ENCODE results near the gene ARHGAP44.

The ARHGAP44 gene

GRCh38 chr17:12996357-12996756 lies 207.1 kb downstream of the ARHGAP44 start:
- H3K4me1 ChIP-seq (ENCODE audit: control insufficient read depth, insufficient read depth, low read length): no peaks in the 10 kb centered on the region
- ChIA-PET CTCF (no interaction called here), POLR2A (interaction anchor here (1.3 kb wide), 1 partner anchor 8 kb away, joined by 4 read pairs; no protein-coding TSS in a partner anchor)
- TF ChIP-seq ZNF114 (tag by site-specific recombination; IDR thresholded peaks at IDR 0.05): no peak
- H3K9me3 ChIP-seq (ENCODE audit: control insufficient read depth, insufficient read depth, low read depth, low read length): no peaks in the 10 kb centered on the region
- peaks cover 11 to 98% of the 10 kb centered on the region in 2 experiments for H3K36me3 ChIP-seq (ENCODE audit: control insufficient read depth in 2 of 2, insufficient read depth in 1 of 2, low read length in 2 of 2)
- H3K4me3 ChIP-seq (ENCODE audit: low read depth, low read length): no peak overlapping the region
- no peak overlapping the region for H3K27ac ChIP-seq (ENCODE audit: extremely low read depth, low read depth, low read length)

- Histone ChIP-seq H3K4me3 (ENCODE audit: low read depth, low read length) (no peak overlapping the region), H3K9me3 (ENCODE audit: control insufficient read depth, insufficient read depth, low read depth, low read length) (no peaks in the 10 kb centered on the region), H3K27ac (ENCODE audit: extremely low read depth, low read depth, low read length) (no peak overlapping the region), H3K4me1 (ENCODE audit: control insufficient read depth, insufficient read depth, low read length) (no peaks in the 10 kb centered on the region), H3K36me3 (ENCODE audit: control insufficient read depth in 2 of 2, insufficient read depth in 1 of 2, low read length in 2 of 2) (peaks cover 17 to 98% of the 10 kb centered on the region in 2 experiments)
- CTCF ChIA-PET: no interaction called here
- TF ChIP-seq ZNF354C (tag by site-specific recombination; IDR thresholded peaks at IDR 0.05; ENCODE audit: borderline replicate concordance, low read depth) (no peak), ZNF692 (tag by site-specific recombination; IDR thresholded peaks at IDR 0.05) (no peak), ZNF654 (tag by site-specific recombination; IDR thresholded peaks at IDR 0.05; ENCODE audit: low read depth) (no peak), ZEB2 (tag by site-specific recombination; IDR thresholded peaks at IDR 0.05) (no peak), ZNF558 (tag by site-specific recombination; IDR thresholded peaks at IDR 0.05) (no peak), TRIM28 (IDR thresholded peaks at IDR 0.05; ENCODE audit: borderline replicate concordance, low read length) (no peak), ZNF544 (tag by site-specific recombination; IDR thresholded peaks at IDR 0.05) (no peak), ZNF704 (tag by site-specific recombination; IDR thresholded peaks at IDR 0.05) (no peak)
- POLR2A ChIA-PET: interaction anchor here (0.7 to 1.3 kb wide), 3 partner anchors 8 to 21 kb away, joined by 3 to 4 read pairs (median 3); partner anchors contain the start of gene ELAC2
Measured at GRCh38 chr17:12996941-12997340, 207.6 kb downstream of the ARHGAP44 start.

GRCh38 chr17:12998461-12998860 lies 209.2 kb downstream of the ARHGAP44 start:
- ChIA-PET POLR2A (no interaction called here), CTCF (interaction anchor here (1.7 kb wide), 1 partner anchor 656 kb away, joined by 7 read pairs; no protein-coding TSS in a partner anchor)
- H3K4me1 ChIP-seq (ENCODE audit: control insufficient read depth, insufficient read depth, low read length): peaks cover 2% of the 10 kb centered on the region; the same call in 1 of the 2 replicates
- H3K9me3 ChIP-seq (ENCODE audit: control insufficient read depth, insufficient read depth, low read depth, low read length): no peaks in the 10 kb centered on the region
- H3K4me3 ChIP-seq (ENCODE audit: low read depth, low read length): no peak overlapping the region
- peaks cover 26 to 98% of the 10 kb centered on the region in 2 experiments for H3K36me3 ChIP-seq (ENCODE audit: control insufficient read depth in 2 of 2, insufficient read depth in 1 of 2, low read length in 2 of 2)
- no peak overlapping the region for H3K27ac ChIP-seq (ENCODE audit: extremely low read depth, low read depth, low read length)
- no peak for TF ChIP-seq ZBTB11 (tag by site-specific recombination; conservative IDR thresholded peaks at IDR 0.05; ENCODE audit: low read depth)
- no peak for TF ChIP-seq HOXD13 (CRISPR knock-in tag; IDR thresholded peaks at IDR 0.05; ENCODE audit: borderline replicate concordance)
- no peak for TF ChIP-seq ZNF132 (tag by site-specific recombination; IDR thresholded peaks at IDR 0.05; ENCODE audit: borderline replicate concordance)
- TF ChIP-seq REST (tag by site-specific recombination; IDR thresholded peaks at IDR 0.05): no peak
- no peak for TF ChIP-seq ZNF701 (tag by site-specific recombination; IDR thresholded peaks at IDR 0.05)
- TF ChIP-seq ZNF473 (tag by site-specific recombination; IDR thresholded peaks at IDR 0.05): no peak
- TF ChIP-seq ZFP3 (tag by site-specific recombination; IDR thresholded peaks at IDR 0.05; ENCODE audit: low read depth): no peak
- no peak for TF ChIP-seq ZNF37A (tag by site-specific recombination; IDR thresholded peaks at IDR 0.05)
- TF ChIP-seq ZBTB44 (tag by site-specific recombination; IDR thresholded peaks at IDR 0.05): no peak
- no peak for TF ChIP-seq ZNF791 (tag by site-specific recombination; IDR thresholded peaks at IDR 0.05)
- no peak for TF ChIP-seq ZNF624 (tag by site-specific recombination; IDR thresholded peaks at IDR 0.05)

All from HEK293 (cell line).